OCI-LY3 (cell line): Measurements from ENCODE around the gene TRIM25.
A peak's percentile ranks its signal among the peaks of the same experiment; 100 is the strongest.

ENCODE experiments used
- H2AFZ ChIP-seq: fragments of 200-600, 300-600 bp; shearing (Covaris generic); 2 replicates; pipeline ENCODE4 v1.6.0; 2014; ENCODE audit warnings: antibody characterized with exemption, low read depth, low read length
- H3K27ac ChIP-seq: fragments of 200-600, 300-600 bp; sonication (generic); 2 replicates; pipeline ENCODE4 v1.5.1; 2014; ENCODE audit warnings: mild to moderate bottlenecking, low read length, moderate library complexity, mixed read lengths
- H3K27me3 ChIP-seq: fragments of 200-600, 300-600 bp; sonication (generic); 2 replicates; pipeline ENCODE4 v1.6.1; 2014; ENCODE audit warnings: low read depth, low read length, mixed read lengths
- H3K36me3 ChIP-seq: fragments of 200-600, 300-600 bp; sonication (generic); replicated peaks from 2 replicates; pipeline ENCODE3; 2014; ENCODE audit warnings: low read depth, low read length, mixed read lengths
- H3K4me1 ChIP-seq: fragments of 300-600, 200-600 bp; sonication (generic); 2 replicates; pipeline ENCODE4 v1.6.1; 2014; ENCODE audit warnings: low read length, mixed read lengths
- H3K4me2 ChIP-seq: fragments of 200-600, 300-600 bp; sonication (generic); 2 replicates; pipeline ENCODE4 v1.6.1; 2014; ENCODE audit warnings: low read length, mixed read lengths
- H3K4me3 ChIP-seq: fragments of 300-600, 200-600 bp; sonication (generic); 2 replicates; pipeline ENCODE4 v1.5.1; 2014; ENCODE audit warnings: antibody characterized with exemption, mild to moderate bottlenecking, low read length, moderate library complexity
- H3K79me2 ChIP-seq: fragments of 300-600, 200-600 bp; shearing (Covaris generic); 2 replicates; pipeline ENCODE4 v1.6.1; 2014; ENCODE audit warnings: mild to moderate bottlenecking, low read length, mixed read lengths
- H3K9ac ChIP-seq: fragments of 300-600, 200-600 bp; shearing (Covaris generic); 2 replicates; pipeline ENCODE4 v1.6.0; 2014; ENCODE audit warnings: mild to moderate bottlenecking, low read length, moderate library complexity
- H3K9me3 ChIP-seq: fragments of 200-600, 300-600 bp; shearing (Covaris generic); 2 replicates; pipeline ENCODE4 v1.6.1; 2014; ENCODE audit warnings: low read length, mixed read lengths; ENCODE audit not compliant: insufficient read depth
- H4K20me1 ChIP-seq: fragments of 200-600, 300-600 bp; sonication (generic); 2 replicates; pipeline ENCODE4 v1.6.1; 2016; ENCODE audit warnings: low read length, mixed read lengths; ENCODE audit not compliant: insufficient read depth
- EZH2phosphoT487 ChIP-seq: fragments of 200-600 bp; shearing (Covaris generic); IDR thresholded peaks from 2 replicates; pipeline ENCODE4 v1.6.1; 2018; ENCODE audit warnings: antibody characterized with exemption, mixed run types, low read depth
- TF ChIP-seq, protein P1 (sequence below): fragments of 200-600, 300-600 bp; sonication (generic); IDR thresholded peaks from 2 replicates; pipeline ENCODE4 v1.5.1; 2014; ENCODE audit warnings: antibody characterized with exemption, low read length, low read depth

Gene TRIM25

GRCh38 chr17:56912105-56912999, 1.5 kb downstream of the TRIM25 start:
- peak overlapping the region; percentile 81; the same call in 1 of the 2 replicates for H3K9ac ChIP-seq
- peak overlapping the region; percentile 77 for H3K4me3 ChIP-seq
- H3K4me1 ChIP-seq = peaks cover 63% of the 10 kb centered on the region
- peaks cover 42% of the 10 kb centered on the region for H3K79me2 ChIP-seq
- H3K36me3 ChIP-seq = peaks cover 36% of the 10 kb centered on the region
- peak overlapping the region; percentile 92 for H3K4me2 ChIP-seq
- H3K27ac ChIP-seq = no peak overlapping the region
- H3K27me3 ChIP-seq = no peaks in the 10 kb centered on the region
- TF ChIP-seq, protein P1, sequence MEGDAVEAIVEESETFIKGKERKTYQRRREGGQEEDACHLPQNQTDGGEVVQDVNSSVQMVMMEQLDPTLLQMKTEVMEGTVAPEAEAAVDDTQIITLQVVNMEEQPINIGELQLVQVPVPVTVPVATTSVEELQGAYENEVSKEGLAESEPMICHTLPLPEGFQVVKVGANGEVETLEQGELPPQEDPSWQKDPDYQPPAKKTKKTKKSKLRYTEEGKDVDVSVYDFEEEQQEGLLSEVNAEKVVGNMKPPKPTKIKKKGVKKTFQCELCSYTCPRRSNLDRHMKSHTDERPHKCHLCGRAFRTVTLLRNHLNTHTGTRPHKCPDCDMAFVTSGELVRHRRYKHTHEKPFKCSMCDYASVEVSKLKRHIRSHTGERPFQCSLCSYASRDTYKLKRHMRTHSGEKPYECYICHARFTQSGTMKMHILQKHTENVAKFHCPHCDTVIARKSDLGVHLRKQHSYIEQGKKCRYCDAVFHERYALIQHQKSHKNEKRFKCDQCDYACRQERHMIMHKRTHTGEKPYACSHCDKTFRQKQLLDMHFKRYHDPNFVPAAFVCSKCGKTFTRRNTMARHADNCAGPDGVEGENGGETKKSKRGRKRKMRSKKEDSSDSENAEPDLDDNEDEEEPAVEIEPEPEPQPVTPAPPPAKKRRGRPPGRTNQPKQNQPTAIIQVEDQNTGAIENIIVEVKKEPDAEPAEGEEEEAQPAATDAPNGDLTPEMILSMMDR = no peak
- no peak for TF ChIP-seq EZH2phosphoT487
- H4K20me1 ChIP-seq = peaks cover 38% of the 10 kb centered on the region
- no peak overlapping the region for H2AFZ ChIP-seq
- peaks cover 3% of the 10 kb centered on the region; the same call in 1 of the 2 replicates for H3K9me3 ChIP-seq

DNA sequence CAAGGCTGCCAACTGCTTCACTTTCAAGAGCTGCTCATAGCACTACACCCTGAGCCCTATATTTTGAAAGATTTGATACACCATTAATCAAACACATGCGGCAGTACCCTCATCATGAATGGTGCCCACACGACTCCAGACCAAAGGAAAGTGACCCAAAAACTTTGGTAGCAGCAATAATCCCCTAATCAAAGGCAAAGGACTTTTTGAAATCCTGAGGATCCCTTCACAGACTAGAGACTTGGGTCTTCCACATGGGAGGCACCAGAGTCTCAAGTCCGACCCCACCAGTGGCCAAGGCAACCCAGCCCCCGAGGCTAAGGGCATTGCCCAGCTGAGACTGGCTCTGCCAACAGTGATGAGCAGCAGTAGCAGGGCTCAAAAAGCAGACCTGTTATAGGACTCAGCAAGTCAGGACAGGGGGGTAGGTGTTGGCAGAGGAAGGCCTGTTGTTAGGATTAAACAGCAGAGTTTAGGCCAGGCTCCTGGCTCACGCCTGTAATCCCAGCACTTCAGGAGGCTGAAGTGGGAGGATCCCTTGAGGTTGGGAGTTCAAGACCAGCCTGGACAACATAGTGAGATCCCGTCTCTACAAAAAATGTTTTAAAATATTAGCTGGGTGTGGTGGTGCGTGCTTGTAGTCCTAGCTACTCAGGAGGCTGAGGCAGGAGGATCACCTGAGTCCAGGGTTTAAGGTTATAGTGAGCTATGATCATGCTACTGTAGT, 3.2 kb downstream of the TRIM25 start:
- no peak overlapping the region for H3K27ac ChIP-seq
- H3K9ac ChIP-seq = no peak overlapping the region
- no peak overlapping the region for H3K4me3 ChIP-seq
- H3K36me3 ChIP-seq = peaks cover 48% of the 10 kb centered on the region
- peaks cover 56% of the 10 kb centered on the region for H3K4me1 ChIP-seq
- no peak overlapping the region for H2AFZ ChIP-seq
- no peaks in the 10 kb centered on the region for H3K9me3 ChIP-seq
- no peak for TF ChIP-seq EZH2phosphoT487
- TF ChIP-seq, protein P1 = no peak
- peaks cover 49% of the 10 kb centered on the region for H4K20me1 ChIP-seq
- H3K79me2 ChIP-seq = peaks cover 42% of the 10 kb centered on the region
- H3K27me3 ChIP-seq = no peaks in the 10 kb centered on the region
- H3K4me2 ChIP-seq = no peak overlapping the region

- Histone ChIP-seq H3K36me3 (peaks cover 49% of the 10 kb centered on the region), H3K4me1 (peaks cover 49% of the 10 kb centered on the region), H3K27me3 (no peaks in the 10 kb centered on the region), H3K9me3 (no peaks in the 10 kb centered on the region), H2AFZ (no peak overlapping the region), H3K4me3 (no peak overlapping the region), H3K9ac (no peak overlapping the region), H3K4me2 (no peak overlapping the region), H3K27ac (no peak overlapping the region), H3K79me2 (peaks cover 42% of the 10 kb centered on the region), H4K20me1 (peaks cover 49% of the 10 kb centered on the region)
- no peak for TF ChIP-seq EZH2phosphoT487
- TF ChIP-seq, protein P1 = no peak
Measured at GRCh38 chr17:56909742-56910508, 3.9 kb downstream of the TRIM25 start.
